Measurements from ENCODE around the gene PTCSC3. TPM values are rescaled to one million over a fixed set of nuclear protein-coding genes. Genes with fewer than 3 reads are reported as not detected.
"Not testable (repeated sequence)": the region's sequence is repeated elsewhere in the genome, so short reads cannot be mapped to it uniquely, and the experiment has no call there.

The PTCSC3 gene
- total RNA-seq, 2 donors from 2014 or later, result not detected

GRCh38 chr14:36111822-36112583 lies 64.5 kb downstream of the PTCSC3 start:
- no peaks in the 10 kb centered on the region for H3K36me3 ChIP-seq (replicated peaks in 1 of 2; ENCODE audit: insufficient read depth in 1 of 2, low read depth in 2 of 2)
- intact Hi-C loops (cut with DNase I), result no loop called here
- no peaks in the 10 kb centered on the region for H3K9me3 ChIP-seq
- H3K4me1 ChIP-seq, result no peaks in the 10 kb centered on the region
- ATAC-seq (no peak), DNase-seq (no peak)
- WGBS, 2 donors, result 65 to 74% methylated on average over 3 of the region's 3 CpGs
- H3K4me3 ChIP-seq, result no peak overlapping the region
- H3K27me3 ChIP-seq, result no peaks in the 10 kb centered on the region
- H3K27ac ChIP-seq, result no peak overlapping the region
- TF ChIP-seq POLR2A (IDR thresholded peaks at IDR 0.05), result no peak
- TF ChIP-seq CTCF (IDR thresholded peaks at IDR 0.05), result no peak

GRCh38 chr14:36105401-36105800 lies 71.1 kb downstream of the PTCSC3 start:
- Histone ChIP-seq H3K4me3 (no peak overlapping the region), H3K4me1 (no peaks in the 10 kb centered on the region), H3K36me3 (replicated peaks in 1 of 2; ENCODE audit: insufficient read depth in 1 of 2, low read depth in 2 of 2) (no peaks in the 10 kb centered on the region), H3K27ac (no peak overlapping the region), H3K9me3 (no peaks in the 10 kb centered on the region), H3K27me3 (no peaks in the 10 kb centered on the region)
- intact Hi-C loops (cut with DNase I), result no loop called here
- TF ChIP-seq POLR2A (IDR thresholded peaks at IDR 0.05), result no peak
- no peak for TF ChIP-seq CTCF (IDR thresholded peaks at IDR 0.05)
- ATAC-seq, result no peak
- WGBS, 2 donors, result 0% methylated on average over 1 of the region's 1 CpG
- DNase-seq, result no peak

- H3K27ac ChIP-seq; DNase-seq; H3K4me1 ChIP-seq; intact Hi-C loops (cut with DNase I); H3K9me3 ChIP-seq; H3K4me3 ChIP-seq; H3K27me3 ChIP-seq; H3K36me3 ChIP-seq (replicated peaks in 1 of 2; ENCODE audit: insufficient read depth in 1 of 2, low read depth in 2 of 2); ATAC-seq: not testable (repeated sequence)
- 54 to 58% methylated on average over 7 of the region's 7 CpGs for WGBS, 2 donors
These were observed 72.3 kb downstream of the PTCSC3 start for GRCh38 chr14:36104258-36104657.

- 86 to 90% methylated on average over 4 of the region's 4 CpGs for WGBS, 2 donors
- intact Hi-C loops (cut with DNase I), result no loop called here
- TF ChIP-seq POLR2A (IDR thresholded peaks at IDR 0.05) (no peak), CTCF (IDR thresholded peaks at IDR 0.05) (no peak)
- Histone ChIP-seq H3K4me3 (no peak overlapping the region), H3K9me3 (no peaks in the 10 kb centered on the region), H3K4me1 (no peaks in the 10 kb centered on the region), H3K27me3 (no peaks in the 10 kb centered on the region), H3K36me3 (replicated peaks in 1 of 2; ENCODE audit: insufficient read depth in 1 of 2, low read depth in 2 of 2) (no peaks in the 10 kb centered on the region), H3K27ac (no peak overlapping the region)
- no peak for ATAC-seq
- no peak for DNase-seq
These were observed 76.9 kb downstream of the PTCSC3 start for GRCh38 chr14:36099619-36100018.

- no peak for DNase-seq
- intact Hi-C loops (cut with DNase I), result no loop called here
- H3K27me3 ChIP-seq, result no peaks in the 10 kb centered on the region
- H3K27ac ChIP-seq, result no peak overlapping the region
- WGBS, 2 donors, result 88 to 89% methylated on average over 1 of the region's 1 CpG
- no peak for ATAC-seq
- no peaks in the 10 kb centered on the region for H3K9me3 ChIP-seq
- H3K4me3 ChIP-seq, result no peak overlapping the region
- H3K36me3 ChIP-seq (replicated peaks in 1 of 2; ENCODE audit: insufficient read depth in 1 of 2, low read depth in 2 of 2), result no peaks in the 10 kb centered on the region
- TF ChIP-seq CTCF (IDR thresholded peaks at IDR 0.05) (no peak), POLR2A (IDR thresholded peaks at IDR 0.05) (no peak)
- no peaks in the 10 kb centered on the region for H3K4me1 ChIP-seq
These were observed 79.2 kb downstream of the PTCSC3 start for GRCh38 chr14:36097356-36097755.

All from body of pancreas (tissue), 4 donors.